Measurements from ENCODE around the gene CALCOCO1.

CALCOCO1 gene

GRCh38 chr12:53733051-53733806, 6.0 kb upstream of the CALCOCO1 start:
- no peak for TF ChIP-seq GATA2 (IDR thresholded peaks at IDR 0.05; ENCODE audit: low read depth, low read length)
- TF ChIP-seq GATA3 (IDR thresholded peaks at IDR 0.05; ENCODE audit: low read depth, low read length), result no peak

GRCh38 chr12:53729644-53730043, 2.4 kb upstream of the CALCOCO1 start:
- no peak for TF ChIP-seq GATA2 (IDR thresholded peaks at IDR 0.05; ENCODE audit: low read depth, low read length)
- TF ChIP-seq GATA3 (IDR thresholded peaks at IDR 0.05; ENCODE audit: low read depth, low read length), result no peak

- TF ChIP-seq GATA3 (IDR thresholded peaks at IDR 0.05; ENCODE audit: low read depth, low read length) (no peak), GATA2 (IDR thresholded peaks at IDR 0.05; ENCODE audit: low read depth, low read length) (no peak)
These were observed 954 bp upstream of the CALCOCO1 start for GRCh38 chr12:53728206-53728605.

GRCh38 chr12:53726946-53727309, 324 bp downstream of the CALCOCO1 start:
- TF ChIP-seq GATA3 (IDR thresholded peaks at IDR 0.05; ENCODE audit: low read depth, low read length) (no peak), GATA2 (IDR thresholded peaks at IDR 0.05; ENCODE audit: low read depth, low read length) (no peak)

- TF ChIP-seq GATA2 (IDR thresholded peaks at IDR 0.05; ENCODE audit: low read depth, low read length) (no peak), GATA3 (IDR thresholded peaks at IDR 0.05; ENCODE audit: low read depth, low read length) (no peak)
These were observed 911 bp downstream of the CALCOCO1 start for GRCh38 chr12:53726341-53726740.

- TF ChIP-seq GATA3 (IDR thresholded peaks at IDR 0.05; ENCODE audit: low read depth, low read length) (no peak), GATA2 (IDR thresholded peaks at IDR 0.05; ENCODE audit: low read depth, low read length) (no peak)
These were observed 1.4 kb downstream of the CALCOCO1 start for GRCh38 chr12:53725824-53726223.

- no peak for TF ChIP-seq GATA2 (IDR thresholded peaks at IDR 0.05; ENCODE audit: low read depth, low read length)
These were observed 4.7 kb downstream of the CALCOCO1 start for GRCh38 chr12:53722450-53723041.

GRCh38 chr12:53720946-53721345, 6.3 kb downstream of the CALCOCO1 start:
- no peak for TF ChIP-seq GATA2 (IDR thresholded peaks at IDR 0.05; ENCODE audit: low read depth, low read length)
- TF ChIP-seq GATA3 (IDR thresholded peaks at IDR 0.05; ENCODE audit: low read depth, low read length), result no peak

- TF ChIP-seq GATA3 (IDR thresholded peaks at IDR 0.05; ENCODE audit: low read depth, low read length) (no peak), GATA2 (IDR thresholded peaks at IDR 0.05; ENCODE audit: low read depth, low read length) (no peak)
These were observed 7.6 kb downstream of the CALCOCO1 start for GRCh38 chr12:53719649-53720048.

- no peak for TF ChIP-seq GATA3 (IDR thresholded peaks at IDR 0.05; ENCODE audit: low read depth, low read length)
- TF ChIP-seq GATA2 (IDR thresholded peaks at IDR 0.05; ENCODE audit: low read depth, low read length), result no peak
These were observed 9.9 kb downstream of the CALCOCO1 start for GRCh38 chr12:53717319-53717718.

GRCh38 chr12:53714004-53714403, 13.2 kb downstream of the CALCOCO1 start:
- no peak for TF ChIP-seq GATA2 (IDR thresholded peaks at IDR 0.05; ENCODE audit: low read depth, low read length)
- no peak for TF ChIP-seq GATA3 (IDR thresholded peaks at IDR 0.05; ENCODE audit: low read depth, low read length)

GRCh38 chr12:53713516-53713915, 13.7 kb downstream of the CALCOCO1 start:
- TF ChIP-seq GATA3 (IDR thresholded peaks at IDR 0.05; ENCODE audit: low read depth, low read length) (no peak), GATA2 (IDR thresholded peaks at IDR 0.05; ENCODE audit: low read depth, low read length) (no peak)

- TF ChIP-seq GATA3 (IDR thresholded peaks at IDR 0.05; ENCODE audit: low read depth, low read length), result no peak
- no peak for TF ChIP-seq GATA2 (IDR thresholded peaks at IDR 0.05; ENCODE audit: low read depth, low read length)
These were observed 15.1 kb downstream of the CALCOCO1 start for GRCh38 chr12:53712059-53712643.

GRCh38 chr12:53710091-53710490, 17.2 kb downstream of the CALCOCO1 start:
- TF ChIP-seq GATA2 (IDR thresholded peaks at IDR 0.05; ENCODE audit: low read depth, low read length) (no peak), GATA3 (IDR thresholded peaks at IDR 0.05; ENCODE audit: low read depth, low read length) (no peak)

- no peak for TF ChIP-seq GATA3 (IDR thresholded peaks at IDR 0.05; ENCODE audit: low read depth, low read length)
- TF ChIP-seq GATA2 (IDR thresholded peaks at IDR 0.05; ENCODE audit: low read depth, low read length), result no peak
These were observed 17.6 kb downstream of the CALCOCO1 start for GRCh38 chr12:53709671-53710070.
